ENCODE results near the gene IFIT1. TPM values are rescaled to one million over a fixed set of nuclear protein-coding genes. Genes with fewer than 3 reads are reported as not detected.
"Not testable (repeated sequence)": the region's sequence is repeated elsewhere in the genome, so short reads cannot be mapped to it uniquely, and the experiment has no call there.

Gene IFIT1
- 5.9 TPM for total RNA-seq

- peak within 1 kb of the TSS; percentile 45 for H3K4me3 ChIP-seq (ENCODE audit: low read length)
- no peaks in the 10 kb centered on the region for H3K9me3 ChIP-seq (ENCODE audit: low read depth, low read length)
- peaks cover 31% of the 10 kb centered on the region for H3K4me1 ChIP-seq (ENCODE audit: insufficient read depth, low read length)
- no peaks in the 10 kb centered on the region for H3K27me3 ChIP-seq (ENCODE audit: insufficient read depth, low read length)
These were observed at the start of gene IFIT1 for GRCh38 chr10:89391907-89392756. IFIT1 (plus strand) TSS chr10:89392623; CDS start chr10:89392713, 90 bp downstream.

GRCh38 chr10:89343089-89343767 is 49.2 kb upstream of the IFIT1 start:
- H3K4me3 ChIP-seq (ENCODE audit: low read length) = no peak overlapping the region
- peaks cover 27% of the 10 kb centered on the region for H3K4me1 ChIP-seq (ENCODE audit: insufficient read depth, low read length)
- no peaks in the 10 kb centered on the region for H3K9me3 ChIP-seq (ENCODE audit: low read depth, low read length)
- no peaks in the 10 kb centered on the region for H3K27me3 ChIP-seq (ENCODE audit: insufficient read depth, low read length)

GRCh38 chr10:89344156-89344555 is 48.3 kb upstream of the IFIT1 start:
- H3K4me3 ChIP-seq (ENCODE audit: low read length) = no peak overlapping the region
- H3K9me3 ChIP-seq (ENCODE audit: low read depth, low read length) = no peaks in the 10 kb centered on the region
- no peaks in the 10 kb centered on the region for H3K27me3 ChIP-seq (ENCODE audit: insufficient read depth, low read length)
- H3K4me1 ChIP-seq (ENCODE audit: insufficient read depth, low read length) = peaks cover 32% of the 10 kb centered on the region

- Histone ChIP-seq H3K27me3 (ENCODE audit: insufficient read depth, low read length) (no peaks in the 10 kb centered on the region), H3K4me3 (ENCODE audit: low read length) (no peak overlapping the region), H3K9me3 (ENCODE audit: low read depth, low read length) (no peaks in the 10 kb centered on the region), H3K4me1 (ENCODE audit: insufficient read depth, low read length) (peaks cover 37% of the 10 kb centered on the region)
These were observed 46.9 kb upstream of the IFIT1 start for GRCh38 chr10:89345367-89346000.

- Histone ChIP-seq H3K4me1 (ENCODE audit: insufficient read depth, low read length) (peaks cover 47% of the 10 kb centered on the region), H3K27me3 (ENCODE audit: insufficient read depth, low read length) (no peaks in the 10 kb centered on the region), H3K4me3 (ENCODE audit: low read length) (no peak overlapping the region), H3K9me3 (ENCODE audit: low read depth, low read length) (no peaks in the 10 kb centered on the region)
These were observed 45.8 kb upstream of the IFIT1 start for GRCh38 chr10:89346405-89347254.

GRCh38 chr10:89347701-89348457 is 44.5 kb upstream of the IFIT1 start:
- Histone ChIP-seq H3K4me1 (ENCODE audit: insufficient read depth, low read length) (peaks cover 47% of the 10 kb centered on the region), H3K4me3 (ENCODE audit: low read length) (no peak overlapping the region), H3K27me3 (ENCODE audit: insufficient read depth, low read length) (no peaks in the 10 kb centered on the region), H3K9me3 (ENCODE audit: low read depth, low read length) (no peaks in the 10 kb centered on the region)

- Histone ChIP-seq H3K9me3 (ENCODE audit: low read depth, low read length) (no peaks in the 10 kb centered on the region), H3K4me1 (ENCODE audit: insufficient read depth, low read length) (peaks cover 47% of the 10 kb centered on the region), H3K27me3 (ENCODE audit: insufficient read depth, low read length) (no peaks in the 10 kb centered on the region), H3K4me3 (ENCODE audit: low read length) (no peak overlapping the region)
These were observed 43.9 kb upstream of the IFIT1 start for GRCh38 chr10:89348481-89348880.

GRCh38 chr10:89348975-89349374 is 43.4 kb upstream of the IFIT1 start:
- Histone ChIP-seq H3K9me3 (ENCODE audit: low read depth, low read length) (no peaks in the 10 kb centered on the region), H3K4me3 (ENCODE audit: low read length) (no peak overlapping the region), H3K4me1 (ENCODE audit: insufficient read depth, low read length) (peaks cover 47% of the 10 kb centered on the region), H3K27me3 (ENCODE audit: insufficient read depth, low read length) (no peaks in the 10 kb centered on the region)

GRCh38 chr10:89350631-89351315 is 41.6 kb upstream of the IFIT1 start:
- H3K9me3 ChIP-seq (ENCODE audit: low read depth, low read length); H3K4me3 ChIP-seq (ENCODE audit: low read length); H3K27me3 ChIP-seq (ENCODE audit: insufficient read depth, low read length): not testable (repeated sequence)
- H3K4me1 ChIP-seq (ENCODE audit: insufficient read depth, low read length) = peaks cover 45% of the 10 kb centered on the region

GRCh38 chr10:89351412-89351779 is 41.0 kb upstream of the IFIT1 start:
- no peaks in the 10 kb centered on the region for H3K9me3 ChIP-seq (ENCODE audit: low read depth, low read length)
- H3K4me3 ChIP-seq (ENCODE audit: low read length) = no peak overlapping the region
- peaks cover 39% of the 10 kb centered on the region for H3K4me1 ChIP-seq (ENCODE audit: insufficient read depth, low read length)
- H3K27me3 ChIP-seq (ENCODE audit: insufficient read depth, low read length) = no peaks in the 10 kb centered on the region

GRCh38 chr10:89351780-89352597 is 40.4 kb upstream of the IFIT1 start:
- Histone ChIP-seq H3K4me1 (ENCODE audit: insufficient read depth, low read length) (peaks cover 33% of the 10 kb centered on the region), H3K27me3 (ENCODE audit: insufficient read depth, low read length) (no peaks in the 10 kb centered on the region), H3K9me3 (ENCODE audit: low read depth, low read length) (no peaks in the 10 kb centered on the region), H3K4me3 (ENCODE audit: low read length) (no peak overlapping the region)

- Histone ChIP-seq H3K9me3 (ENCODE audit: low read depth, low read length) (no peaks in the 10 kb centered on the region), H3K4me3 (ENCODE audit: low read length) (no peak overlapping the region), H3K4me1 (ENCODE audit: insufficient read depth, low read length) (peaks cover 25% of the 10 kb centered on the region), H3K27me3 (ENCODE audit: insufficient read depth, low read length) (no peaks in the 10 kb centered on the region)
These were observed 39.6 kb upstream of the IFIT1 start for GRCh38 chr10:89352802-89353201.

- Histone ChIP-seq H3K27me3 (ENCODE audit: insufficient read depth, low read length) (no peaks in the 10 kb centered on the region), H3K9me3 (ENCODE audit: low read depth, low read length) (no peaks in the 10 kb centered on the region), H3K4me1 (ENCODE audit: insufficient read depth, low read length) (peaks cover 10% of the 10 kb centered on the region), H3K4me3 (ENCODE audit: low read length) (no peak overlapping the region)
These were observed 37.0 kb upstream of the IFIT1 start for GRCh38 chr10:89355394-89355931.
